Measurements from ENCODE around the gene PLEKHG1. TPM values are rescaled to one million over a fixed set of nuclear protein-coding genes. Genes with fewer than 3 reads are reported as not detected.

Gene PLEKHG1
- polyA plus RNA-seq, 3 donors, result 38.6 to 43.5 (median 38.8) TPM

DNA sequence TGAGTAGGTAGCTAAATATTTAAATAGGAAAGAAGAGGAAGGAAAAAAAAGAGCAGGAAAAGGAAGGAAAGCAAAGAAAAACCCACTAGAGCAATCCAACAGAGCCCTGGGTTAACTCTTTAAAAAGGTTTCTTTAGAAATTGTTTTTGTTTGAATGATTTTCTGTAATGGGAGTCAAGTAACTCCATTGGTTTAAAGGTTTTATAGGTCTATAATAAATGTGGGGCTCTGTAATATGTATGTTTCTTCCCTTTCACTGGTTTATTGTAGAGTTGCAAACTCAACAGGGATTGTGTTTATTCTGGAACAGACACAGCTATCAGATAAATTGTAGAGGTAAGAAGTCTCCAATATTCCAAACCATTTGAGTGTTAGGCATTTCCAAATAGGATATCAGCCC, 10.9 kb downstream of the PLEKHG1 start:
- no peak for DNase-seq (ENCODE audit: extremely low read depth in 1 of 11, low read depth in 9 of 11, low spot score in 4 of 11)

DNA sequence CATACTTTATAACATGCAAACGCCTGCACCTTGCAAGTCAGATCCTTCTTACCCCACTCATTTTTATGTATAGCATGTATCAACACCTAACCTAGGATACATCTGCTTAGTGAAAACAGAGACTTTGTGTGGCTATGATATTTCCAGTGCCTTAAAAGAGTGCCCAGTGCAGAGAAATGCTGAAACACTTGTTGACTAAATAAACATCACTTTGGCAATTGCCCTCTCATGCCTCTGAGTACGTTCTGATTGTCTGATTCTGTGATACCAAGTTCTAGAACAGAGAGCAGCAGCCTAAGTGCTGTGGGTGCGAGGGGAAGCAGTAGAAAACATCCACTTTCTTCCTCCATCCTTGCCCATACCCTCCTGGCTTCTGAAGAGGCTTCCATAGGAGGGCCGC, 13.6 kb downstream of the PLEKHG1 start:
- no peak for DNase-seq (ENCODE audit: extremely low read depth in 1 of 11, low read depth in 9 of 11, low spot score in 4 of 11)

DNA sequence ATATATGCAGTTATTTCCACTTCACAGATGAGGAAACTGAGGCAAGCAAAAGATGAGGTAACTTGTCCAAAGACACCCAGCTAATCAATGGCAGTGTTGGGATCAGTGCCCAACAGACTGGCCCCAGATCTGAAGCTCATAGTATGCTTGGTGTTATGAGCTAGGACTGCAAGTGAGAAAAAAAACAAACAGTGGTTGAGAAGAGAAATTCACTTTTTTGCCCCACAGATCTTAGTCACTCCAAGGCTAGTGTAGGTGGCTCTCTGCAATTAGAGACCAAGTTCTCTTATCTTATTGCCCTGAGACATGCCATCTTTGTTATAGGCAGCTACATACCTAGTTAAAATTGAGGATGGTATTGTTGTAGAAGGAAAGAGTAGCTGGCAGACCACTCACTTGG, 16.3 kb downstream of the PLEKHG1 start:
- no peak for DNase-seq (ENCODE audit: extremely low read depth in 1 of 11, low read depth in 9 of 11, low spot score in 4 of 11)

DNA sequence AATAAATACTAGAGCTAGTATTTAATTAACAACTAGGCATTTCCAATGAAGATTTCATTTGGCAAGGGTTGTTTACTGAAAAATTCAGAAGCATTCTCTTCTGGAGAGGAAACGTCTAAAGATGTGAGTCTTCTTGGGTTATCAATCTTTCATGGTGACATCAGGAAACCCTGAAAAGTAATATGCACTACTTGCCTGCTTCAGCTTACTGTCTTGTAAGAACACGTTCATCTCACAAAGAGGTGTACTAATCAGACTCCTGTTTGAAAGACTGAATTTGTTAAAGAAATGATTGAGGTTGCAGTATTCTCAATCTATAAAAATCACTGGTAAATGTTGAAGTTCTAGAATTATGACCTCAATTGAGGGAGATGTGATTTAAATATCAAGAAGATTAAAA, 16.9 kb downstream of the PLEKHG1 start:
- DNase-seq (ENCODE audit: extremely low read depth in 1 of 11, low read depth in 9 of 11, low spot score in 4 of 11), result no peak

DNA sequence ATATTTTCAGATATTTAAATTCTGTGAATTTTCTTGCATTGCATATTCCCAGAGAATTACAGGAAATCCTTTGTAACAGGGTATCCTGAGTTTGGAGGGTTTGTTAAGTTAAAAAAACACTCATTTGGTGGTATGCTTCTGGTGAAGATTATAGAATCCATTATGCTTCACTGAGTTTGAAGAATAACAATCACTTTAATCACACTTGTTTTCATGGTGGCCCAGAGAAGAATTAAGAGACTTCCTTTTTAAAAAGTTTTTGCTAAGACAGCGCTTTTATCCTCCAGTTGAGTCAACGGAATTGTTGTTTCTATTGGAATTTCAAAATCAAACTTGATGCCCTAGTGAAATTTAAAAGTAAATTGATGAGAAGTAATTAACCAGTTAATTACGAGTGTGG, 17.4 kb downstream of the PLEKHG1 start:
- no peak for DNase-seq (ENCODE audit: extremely low read depth in 1 of 11, low read depth in 9 of 11, low spot score in 4 of 11)

DNA sequence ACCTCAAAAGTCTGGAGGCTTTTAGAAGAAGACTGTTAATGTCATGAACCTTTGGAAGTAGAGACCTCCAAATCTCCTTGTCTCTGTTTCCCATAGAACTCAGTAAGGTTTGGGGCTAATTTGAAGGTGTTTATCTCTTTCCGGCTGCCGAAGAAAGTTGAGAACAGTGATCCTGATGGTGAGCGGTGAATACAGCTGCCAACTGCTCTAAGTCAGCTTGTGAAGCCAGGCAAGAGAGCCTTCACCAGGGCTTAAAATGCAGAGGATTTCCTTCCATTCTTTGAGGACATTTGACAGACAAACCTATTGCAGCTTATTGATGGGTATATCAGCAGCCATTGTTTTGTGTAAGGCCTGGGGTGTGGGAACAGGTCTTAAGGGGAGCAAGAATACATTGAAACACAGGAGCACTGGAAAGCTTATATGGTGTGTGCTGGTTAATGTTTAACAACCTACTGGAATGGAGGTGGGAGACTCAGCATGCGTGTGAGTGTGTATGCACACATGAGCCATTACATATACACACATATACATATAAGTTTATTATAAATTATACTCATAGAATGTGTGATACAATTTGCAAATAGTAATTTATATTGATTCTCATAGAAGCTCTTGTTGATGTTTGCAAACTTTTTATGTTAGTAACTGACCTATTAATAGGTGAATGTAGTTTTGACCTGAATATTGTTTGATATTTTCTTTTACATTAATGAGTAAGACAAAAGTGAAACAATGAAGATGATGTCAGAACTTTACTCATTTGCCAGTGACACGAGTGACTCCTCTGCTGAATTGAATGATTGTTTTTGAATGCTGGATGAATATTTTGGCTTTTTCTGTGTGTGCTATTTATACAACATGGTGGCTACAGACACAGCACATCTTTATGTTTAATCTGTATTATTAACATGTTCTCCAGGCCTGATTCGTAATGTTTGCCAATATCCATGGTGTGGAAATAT, 18.1 kb downstream of the PLEKHG1 start:
- peak in 1 of 11 donors; percentile 39 for DNase-seq (ENCODE audit: extremely low read depth in 1 of 11, low read depth in 9 of 11, low spot score in 4 of 11)

DNA sequence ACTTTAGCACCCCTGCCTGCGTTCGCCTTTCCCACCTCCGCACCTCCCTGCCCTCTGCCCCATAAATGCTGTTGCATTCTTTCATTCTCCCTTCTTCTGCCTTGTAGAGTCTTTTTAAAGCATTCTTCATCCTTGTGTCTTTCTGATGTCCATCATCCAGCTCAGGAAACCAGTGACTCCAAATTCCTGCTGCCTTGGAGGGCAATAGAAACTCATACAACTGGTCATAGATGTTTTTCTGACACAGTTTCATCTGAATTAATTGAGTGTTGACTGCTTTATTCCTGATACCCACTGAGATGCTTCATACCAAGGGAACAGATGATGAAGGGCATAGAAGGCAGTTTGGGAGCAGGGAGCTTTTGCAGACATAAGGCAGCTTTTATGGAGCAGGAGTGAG, 19.6 kb downstream of the PLEKHG1 start:
- DNase-seq (ENCODE audit: extremely low read depth in 1 of 11, low read depth in 9 of 11, low spot score in 4 of 11), result no peak

DNA sequence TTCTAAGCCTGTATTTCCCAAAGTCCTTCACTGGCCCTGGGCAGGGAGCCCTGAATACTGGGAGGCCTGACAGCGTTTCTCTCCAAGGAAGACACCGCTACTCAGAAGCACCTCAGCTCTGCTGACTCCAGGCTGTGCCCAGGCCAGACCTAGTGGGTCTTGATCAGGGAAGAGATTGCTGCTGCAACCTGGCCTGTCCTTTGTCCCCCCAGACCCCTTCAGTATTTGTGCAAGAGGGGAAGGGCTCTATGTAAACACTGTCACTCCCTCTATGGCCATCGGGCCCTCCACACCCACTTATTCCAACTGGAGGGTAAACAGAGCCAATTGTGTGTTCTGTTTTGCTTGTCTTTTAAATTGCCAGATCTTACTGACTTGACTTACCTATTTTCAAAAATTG, 20.6 kb downstream of the PLEKHG1 start:
- DNase-seq (ENCODE audit: extremely low read depth in 1 of 11, low read depth in 9 of 11, low spot score in 4 of 11), result no peak

DNA sequence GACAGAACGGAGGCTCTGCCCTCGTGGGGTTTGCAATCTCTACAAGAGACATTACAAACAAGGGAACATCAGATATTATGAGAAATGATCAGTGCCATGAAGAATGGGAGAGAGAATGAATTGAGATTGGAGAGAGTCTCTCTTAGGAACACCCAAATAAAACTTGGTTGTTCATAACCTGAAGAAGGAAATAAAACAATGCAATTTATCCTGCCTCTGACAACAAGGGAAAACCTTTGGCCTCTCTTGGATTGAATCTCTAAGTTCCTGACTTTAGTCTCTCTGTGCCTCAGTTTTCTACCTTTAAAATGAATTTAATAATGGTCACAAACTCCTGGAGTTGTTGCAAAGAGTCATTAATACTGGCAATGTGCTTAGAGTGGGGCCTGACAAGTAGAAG, 21.1 kb downstream of the PLEKHG1 start:
- DNase-seq (ENCODE audit: extremely low read depth in 1 of 11, low read depth in 9 of 11, low spot score in 4 of 11), result no peak

DNA sequence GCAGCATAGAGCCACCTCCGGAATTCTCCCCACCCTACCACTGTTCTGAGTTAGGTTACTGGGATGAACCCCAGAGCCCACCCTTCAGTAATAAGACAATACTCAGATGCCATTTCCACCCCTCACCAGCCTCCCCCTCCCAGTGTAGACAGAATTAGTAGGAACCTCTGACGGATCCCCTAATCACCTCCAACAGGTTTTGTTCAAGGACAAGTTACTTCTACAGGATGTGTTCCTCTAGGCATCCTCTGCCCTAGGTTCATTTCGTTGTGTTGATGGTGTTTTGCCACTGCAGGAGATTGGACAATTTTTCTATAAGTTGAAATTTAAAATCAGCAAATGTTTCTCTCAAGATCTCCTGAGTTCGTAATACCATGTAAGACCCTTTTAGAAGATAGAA, 22.8 kb downstream of the PLEKHG1 start:
- no peak for DNase-seq (ENCODE audit: extremely low read depth in 1 of 11, low read depth in 9 of 11, low spot score in 4 of 11)

DNA sequence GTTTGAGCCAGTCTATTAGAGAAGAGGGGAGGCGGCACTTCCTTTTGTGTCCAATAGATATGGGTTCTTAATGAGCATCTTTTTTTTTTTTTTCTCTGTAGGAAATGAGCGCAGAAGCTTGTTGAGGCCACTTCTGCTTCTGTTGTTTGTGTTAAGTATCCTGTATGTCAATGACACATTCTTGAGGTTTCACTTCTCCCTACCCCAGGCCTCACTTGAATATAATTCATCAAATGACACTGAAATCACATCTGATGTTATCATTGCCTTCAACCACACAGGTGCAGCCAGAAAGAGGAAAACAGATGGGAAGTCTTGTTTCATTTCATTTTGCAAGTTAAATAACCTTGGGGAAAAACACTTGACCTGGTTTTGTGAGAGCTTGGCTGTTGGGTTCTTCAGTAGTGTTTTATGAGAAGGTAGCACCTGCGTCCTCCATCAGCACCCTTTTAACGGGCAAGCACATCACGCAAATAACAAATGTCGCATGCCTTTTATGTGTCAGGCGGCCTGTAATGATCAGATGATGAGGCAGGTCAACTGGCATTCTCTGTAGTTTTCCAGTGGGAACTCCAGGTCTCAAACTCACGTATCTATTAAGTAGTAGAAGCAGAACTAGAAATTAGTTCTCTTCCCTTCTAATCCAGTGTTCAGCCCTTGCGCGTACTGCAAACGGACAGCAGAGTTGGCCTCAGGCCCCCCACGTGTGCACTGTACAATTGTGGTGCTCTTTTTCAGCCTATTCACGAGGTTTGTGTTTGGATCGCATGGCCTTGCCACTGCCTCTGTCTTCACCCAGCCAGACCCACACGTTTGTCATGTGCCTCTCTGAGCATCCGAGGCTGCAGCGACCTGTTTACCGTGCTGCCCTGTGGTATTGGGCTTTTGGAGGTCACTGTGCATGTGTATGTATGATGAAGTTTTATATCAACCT, 23.5 kb downstream of the PLEKHG1 start:
- no peak for DNase-seq (ENCODE audit: extremely low read depth in 1 of 11, low read depth in 9 of 11, low spot score in 4 of 11)

DNA sequence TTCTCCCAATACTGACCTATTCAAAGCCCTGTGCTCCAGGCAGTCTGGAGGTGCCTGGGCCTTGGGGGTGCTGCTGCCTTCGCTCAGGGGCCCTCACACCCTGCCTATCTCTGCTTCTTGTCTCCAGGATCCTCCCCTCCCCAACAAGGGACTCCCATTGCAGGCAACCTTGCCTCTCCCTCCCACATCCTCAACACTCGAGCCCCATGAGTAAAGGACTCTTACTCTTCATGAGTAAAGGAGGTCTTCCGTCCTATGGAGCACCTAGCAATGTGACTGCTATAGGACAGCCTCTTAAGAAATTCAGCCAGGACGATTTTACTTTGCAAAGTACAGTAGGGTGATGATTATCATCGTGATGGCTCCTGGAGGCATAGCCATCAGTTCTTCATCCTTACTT, 24.5 kb downstream of the PLEKHG1 start:
- DNase-seq (ENCODE audit: extremely low read depth in 1 of 11, low read depth in 9 of 11, low spot score in 4 of 11), result no peak

DNA sequence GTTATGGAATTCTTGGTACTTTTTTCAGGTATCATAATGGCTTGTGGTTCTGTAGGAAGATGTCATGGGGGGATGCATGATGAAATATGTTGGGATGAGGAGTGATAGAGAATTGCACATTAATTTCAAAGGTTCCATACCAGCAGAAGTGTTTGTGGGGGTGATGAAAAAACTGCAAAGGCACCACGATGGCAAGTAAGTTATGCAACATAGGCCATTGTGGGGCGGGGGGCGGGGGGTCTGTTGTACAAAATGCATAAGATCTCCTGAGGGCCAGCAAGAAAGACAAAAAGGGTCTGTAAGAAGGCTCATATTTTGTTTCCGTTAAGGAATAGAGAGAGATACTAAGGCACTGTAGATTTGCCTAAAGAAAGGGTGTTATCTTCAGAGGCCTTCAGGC, 26.2 kb downstream of the PLEKHG1 start:
- DNase-seq (ENCODE audit: extremely low read depth in 1 of 11, low read depth in 9 of 11, low spot score in 4 of 11), result no peak

DNA sequence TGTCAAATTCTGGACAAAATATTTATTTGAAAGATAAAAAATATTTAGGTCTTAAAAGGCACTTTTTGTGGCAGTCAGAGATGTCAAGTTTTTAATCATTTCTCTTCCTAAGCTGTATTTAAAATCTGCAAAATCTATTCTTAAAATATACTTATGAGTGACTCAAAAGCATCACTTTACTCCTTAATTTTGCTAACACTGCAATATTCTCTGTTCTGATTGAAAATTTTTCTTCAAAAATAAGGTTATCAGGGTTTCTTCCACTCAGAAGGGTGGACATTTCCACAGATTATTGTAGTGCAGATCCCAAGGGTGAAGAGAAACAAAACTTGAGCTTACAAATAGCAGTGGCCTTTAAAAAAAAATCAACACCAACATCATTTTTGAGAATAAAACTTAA, 27.5 kb downstream of the PLEKHG1 start:
- DNase-seq (ENCODE audit: extremely low read depth in 1 of 11, low read depth in 9 of 11, low spot score in 4 of 11), result no peak

DNA sequence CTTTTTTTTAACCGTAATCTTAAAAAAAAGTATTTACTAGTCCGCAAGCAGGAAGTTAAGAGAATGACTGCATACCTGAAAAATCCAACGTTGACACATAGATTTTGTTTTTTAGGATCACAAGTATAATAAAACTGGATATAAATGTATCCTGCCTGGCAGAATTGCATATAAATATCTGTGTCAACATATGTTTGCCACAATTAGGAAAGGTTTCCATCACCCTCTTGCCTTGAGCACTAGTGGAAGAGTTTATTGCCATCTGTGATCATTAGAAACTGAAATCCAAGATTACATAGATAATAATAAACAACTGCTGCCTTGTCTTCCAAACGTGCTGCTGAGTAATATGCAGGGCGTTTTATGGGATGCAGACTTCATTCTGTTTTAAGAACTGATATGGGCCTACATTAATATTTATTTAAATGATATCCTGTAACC, 27.9 kb downstream of the PLEKHG1 start:
- no peak for DNase-seq (ENCODE audit: extremely low read depth in 1 of 11, low read depth in 9 of 11, low spot score in 4 of 11)

DNA sequence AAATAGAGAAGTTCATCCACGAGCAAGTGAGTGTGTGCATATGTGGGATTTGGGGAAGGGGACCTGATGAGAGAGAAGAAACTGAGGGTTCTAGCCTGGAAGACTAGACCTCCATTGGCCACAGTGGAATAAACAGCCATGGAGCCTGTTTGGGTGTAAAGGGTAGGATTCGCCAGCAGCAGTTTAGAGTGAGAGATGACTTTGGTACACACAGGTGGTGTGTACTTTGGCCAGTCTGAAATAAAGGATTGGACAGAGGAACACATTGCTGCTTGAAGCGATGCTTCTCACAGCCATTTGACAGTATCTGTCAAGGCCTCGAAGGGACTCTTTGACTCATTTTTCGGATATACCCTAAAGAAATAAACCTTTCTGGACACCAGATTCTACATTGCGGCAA, 29.2 kb downstream of the PLEKHG1 start:
- no peak for DNase-seq (ENCODE audit: extremely low read depth in 1 of 11, low read depth in 9 of 11, low spot score in 4 of 11)

DNA sequence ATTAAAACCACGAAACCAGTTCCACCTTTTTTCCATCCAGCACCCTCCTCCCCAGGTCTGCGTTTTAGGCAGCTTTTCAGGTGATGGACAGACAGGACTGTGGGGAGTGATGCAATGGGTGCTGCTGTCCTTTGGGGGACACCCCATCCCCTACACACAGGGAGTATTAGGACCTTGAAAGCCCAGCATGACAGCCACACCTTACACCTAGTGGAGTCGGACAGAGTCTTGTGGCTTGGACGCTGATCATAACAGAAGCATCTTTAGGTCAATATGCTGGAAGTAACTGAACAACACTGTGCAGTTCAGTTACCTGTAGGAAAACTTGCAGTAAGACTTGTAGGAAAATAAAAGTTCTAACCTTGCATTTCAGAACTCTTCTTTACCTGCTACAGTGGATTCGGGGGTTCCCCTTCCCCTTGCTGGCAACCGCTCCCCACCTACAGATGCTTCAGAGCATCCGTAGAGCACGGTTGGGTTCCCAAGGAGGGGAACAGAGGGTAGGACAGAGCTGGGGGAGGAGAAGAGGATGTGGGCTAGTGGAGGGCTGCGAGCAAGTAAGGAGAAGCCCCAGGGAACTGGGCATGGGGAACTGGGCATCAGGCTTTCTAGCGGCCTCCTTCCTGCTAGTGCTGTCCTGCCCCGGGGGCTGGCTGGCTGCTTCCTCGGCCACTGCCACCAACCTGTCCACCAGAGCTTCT, 31.7 kb downstream of the PLEKHG1 start:
- DNase-seq (ENCODE audit: extremely low read depth in 1 of 11, low read depth in 9 of 11, low spot score in 4 of 11), result no peak

DNA sequence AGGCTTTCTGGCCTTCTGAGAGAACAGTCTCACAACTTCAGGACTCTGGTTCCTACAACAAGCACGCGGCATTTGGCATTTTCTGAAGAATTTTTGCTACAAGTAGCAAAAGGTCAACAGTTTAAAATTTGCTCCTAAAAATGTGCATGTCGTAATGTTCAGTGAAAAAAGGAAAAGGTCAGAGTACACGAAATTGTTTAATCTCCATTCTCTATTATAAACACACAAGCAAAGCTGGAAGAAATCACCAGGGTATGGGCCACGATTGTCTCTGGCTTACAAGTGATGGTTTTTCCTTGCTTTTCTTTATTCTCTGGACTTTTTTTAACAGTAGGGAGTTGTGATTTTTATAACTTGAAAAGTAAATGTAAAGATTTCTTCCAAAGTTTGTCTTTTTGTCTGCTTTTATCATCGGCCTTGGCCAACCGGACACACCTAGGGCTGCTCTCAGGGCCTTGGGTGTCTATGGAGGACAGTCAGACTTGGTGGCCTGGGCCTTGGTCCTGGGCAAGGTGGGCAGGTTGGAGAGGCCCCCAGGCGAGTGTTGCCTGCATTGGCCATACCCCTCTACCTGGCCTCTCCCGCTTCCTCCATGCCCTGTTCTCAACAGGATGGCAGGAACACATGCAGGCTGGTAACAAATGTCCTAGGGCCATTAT, 32.4 kb downstream of the PLEKHG1 start:
- DNase-seq (ENCODE audit: extremely low read depth in 1 of 11, low read depth in 9 of 11, low spot score in 4 of 11), result no peak

Data from renal cortex interstitium (tissue), 11 donors.